HG03378 (cell line): ENCODE results near the gene EVC2.

Experiments
- ATAC-seq: cut with Tn5 transposase; IDR thresholded peaks from one replicate; pipeline ENCODE4 v1.9.1; 2021; ENCODE audit warnings: mild to moderate bottlenecking, moderate library complexity; ENCODE audit not compliant: unreplicated experiment

The EVC2 gene

GRCh38 chr4:5715357-5715756, 7.0 kb upstream of the EVC2 start:
- no peak for ATAC-seq

- ATAC-seq: no peak
Measured at GRCh38 chr4:5713861-5714260, 5.5 kb upstream of the EVC2 start.

GRCh38 chr4:5712931-5713330, 4.6 kb upstream of the EVC2 start:
- ATAC-seq: no peak

- no peak for ATAC-seq
Measured at GRCh38 chr4:5712517-5712916, 4.2 kb upstream of the EVC2 start.

- ATAC-seq: no peak
Measured at GRCh38 chr4:5711479-5712184, 3.3 kb upstream of the EVC2 start.

- no peak for ATAC-seq
Measured at GRCh38 chr4:5710961-5711478, 2.7 kb upstream of the EVC2 start, which contains the start of gene EVC. Gene EVC (plus strand): TSS chr4:5711201. CDS start chr4:5711381, 180 bp downstream.

- no peak for ATAC-seq
Measured at GRCh38 chr4:5710065-5710960, 2.0 kb upstream of the EVC2 start.

GRCh38 chr4:5709207-5709575, 832 bp upstream of the EVC2 start:
- no peak for ATAC-seq

GRCh38 chr4:5707778-5708448, 446 bp downstream of the EVC2 start:
- no peak for ATAC-seq

- no peak for ATAC-seq
Measured at GRCh38 chr4:5707366-5707765, 993 bp downstream of the EVC2 start.

- no peak for ATAC-seq
Measured at GRCh38 chr4:5706486-5707290, 1.7 kb downstream of the EVC2 start.

- ATAC-seq: no peak
Measured at GRCh38 chr4:5705647-5706320, 2.6 kb downstream of the EVC2 start.

GRCh38 chr4:5704276-5704675, 4.1 kb downstream of the EVC2 start:
- ATAC-seq: no peak

- ATAC-seq: no peak
Measured at GRCh38 chr4:5703831-5704230, 4.5 kb downstream of the EVC2 start.

GRCh38 chr4:5701971-5702370, 6.4 kb downstream of the EVC2 start:
- no peak for ATAC-seq

- no peak for ATAC-seq
Measured at GRCh38 chr4:5700459-5700858, 7.9 kb downstream of the EVC2 start.

GRCh38 chr4:5696341-5696740, 12.0 kb downstream of the EVC2 start:
- ATAC-seq: no peak

- no peak for ATAC-seq
Measured at GRCh38 chr4:5693871-5694270, 14.5 kb downstream of the EVC2 start.

GRCh38 chr4:5691491-5692132, 16.7 kb downstream of the EVC2 start:
- ATAC-seq: no peak

GRCh38 chr4:5689065-5689464, 19.3 kb downstream of the EVC2 start:
- ATAC-seq: no peak
